ENCODE data around the gene SOCS3. TPM values are rescaled to one million over a fixed set of nuclear protein-coding genes. Genes with fewer than 3 reads are reported as not detected.

Gene SOCS3
- total and polyA plus RNA-seq, 10 of the 15 experiments (the other 5 are each of a cell fraction or from before 2014, with no cell fraction given), result 0.05 to 3.9 (median 1.0) TPM

DNA sequence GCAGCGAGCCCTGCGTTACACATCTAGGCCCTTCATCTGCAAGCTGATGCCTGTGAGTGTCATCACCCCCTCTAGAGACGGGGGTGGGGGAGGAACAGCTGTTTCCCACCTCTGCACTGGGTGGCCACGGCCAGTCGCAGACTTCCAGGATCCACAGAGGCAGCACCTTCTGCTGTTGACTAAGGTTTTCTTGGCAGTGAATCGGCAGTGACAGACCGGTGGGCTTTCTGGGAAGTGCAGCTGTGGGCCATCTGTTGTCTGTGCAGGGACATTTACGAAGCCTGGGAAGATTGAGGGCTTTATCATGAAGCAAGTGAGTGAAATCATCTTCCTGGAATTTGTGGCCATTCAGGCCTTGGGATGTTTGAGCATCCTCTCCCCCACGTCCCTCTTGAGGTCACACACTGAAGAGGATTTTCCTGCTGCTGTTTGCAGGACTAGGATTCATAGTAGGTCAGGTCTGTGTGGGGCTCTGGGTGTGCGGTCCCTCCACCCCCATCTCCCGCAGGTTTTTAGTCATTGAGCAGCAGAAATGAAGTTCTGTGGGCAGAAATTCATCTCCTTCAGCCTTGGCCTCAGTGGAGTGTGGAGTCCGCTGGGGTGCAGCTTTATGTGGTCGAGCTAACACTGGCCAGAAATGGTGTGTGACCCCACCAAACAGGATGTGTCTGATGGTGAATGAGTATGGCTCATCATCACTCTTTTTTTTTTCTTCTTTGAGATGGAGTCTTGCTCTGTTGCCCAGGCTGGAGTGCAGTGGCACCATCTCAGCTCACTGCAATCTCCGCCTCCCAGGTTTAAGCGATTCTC, 30.6 kb upstream of the SOCS3 start:
- intact Hi-C loops (cut with micrococcal nuclease; ENCODE audit: unreplicated experiment) (no loop called here), in situ Hi-C loops (cut with MboI) (no loop called here)
- ChIA-PET POLR2A (interaction anchor here (2.6 kb wide), 1 partner anchor 8 kb away, joined by 10 read pairs; no protein-coding TSS in a partner anchor), SMC1A (ENCODE audit: uncharacterized antibody, unreplicated experiment) (interaction anchor here (2.0 kb wide), 1 partner anchor 9 kb away, joined by 6 read pairs; no protein-coding TSS in a partner anchor), CTCF (interaction anchor here (0.6 to 3.0 kb wide), 4 partner anchors 9 to 140 kb away, joined by 3 to 14 read pairs (median 4); partner anchors contain the start of gene SOCS3), RAD21 (ENCODE audit: unreplicated experiment) (interaction anchor here (1.0 to 1.5 kb wide), 2 partner anchors 32 to 99 kb away, joined by 3 to 4 read pairs; no protein-coding TSS in a partner anchor)
- H2AFZ ChIP-seq (ENCODE audit: control insufficient read depth, low read depth, low read length), result no peak overlapping the region
- 54% methylated on average over 15 of the region's 15 CpGs for WGBS (ENCODE audit: insufficient coverage, insufficient replicate concordance, low lambda C conversion rate, missing lambda C conversion rate)
- TF ChIP-seq, protein P1, sequence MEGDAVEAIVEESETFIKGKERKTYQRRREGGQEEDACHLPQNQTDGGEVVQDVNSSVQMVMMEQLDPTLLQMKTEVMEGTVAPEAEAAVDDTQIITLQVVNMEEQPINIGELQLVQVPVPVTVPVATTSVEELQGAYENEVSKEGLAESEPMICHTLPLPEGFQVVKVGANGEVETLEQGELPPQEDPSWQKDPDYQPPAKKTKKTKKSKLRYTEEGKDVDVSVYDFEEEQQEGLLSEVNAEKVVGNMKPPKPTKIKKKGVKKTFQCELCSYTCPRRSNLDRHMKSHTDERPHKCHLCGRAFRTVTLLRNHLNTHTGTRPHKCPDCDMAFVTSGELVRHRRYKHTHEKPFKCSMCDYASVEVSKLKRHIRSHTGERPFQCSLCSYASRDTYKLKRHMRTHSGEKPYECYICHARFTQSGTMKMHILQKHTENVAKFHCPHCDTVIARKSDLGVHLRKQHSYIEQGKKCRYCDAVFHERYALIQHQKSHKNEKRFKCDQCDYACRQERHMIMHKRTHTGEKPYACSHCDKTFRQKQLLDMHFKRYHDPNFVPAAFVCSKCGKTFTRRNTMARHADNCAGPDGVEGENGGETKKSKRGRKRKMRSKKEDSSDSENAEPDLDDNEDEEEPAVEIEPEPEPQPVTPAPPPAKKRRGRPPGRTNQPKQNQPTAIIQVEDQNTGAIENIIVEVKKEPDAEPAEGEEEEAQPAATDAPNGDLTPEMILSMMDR (IDR thresholded peaks at IDR 0.05 in 2 of 3, conservative IDR thresholded peaks at IDR 0.05 in 1 of 3; ENCODE audit: control insufficient read depth in 2 of 3, extremely low read depth in 1 of 3, insufficient read depth in 1 of 3, low read depth in 3 of 3, low read length in 3 of 3), result 0 out of 6 replicates have a peak, but pooled peaks of 2 of the 3 experiments have one; percentile 2 to 21
- TF ChIP-seq MEF2A (IDR thresholded peaks at IDR 0.05; ENCODE audit: insufficient read depth, low read depth, low read length) (no peak), CHD1 (IDR thresholded peaks at IDR 0.05; ENCODE audit: low read depth, low read length) (no peak), CREB1 (IDR thresholded peaks at IDR 0.05; ENCODE audit: low read depth) (no peak)
- TF ChIP-seq, protein P2, sequence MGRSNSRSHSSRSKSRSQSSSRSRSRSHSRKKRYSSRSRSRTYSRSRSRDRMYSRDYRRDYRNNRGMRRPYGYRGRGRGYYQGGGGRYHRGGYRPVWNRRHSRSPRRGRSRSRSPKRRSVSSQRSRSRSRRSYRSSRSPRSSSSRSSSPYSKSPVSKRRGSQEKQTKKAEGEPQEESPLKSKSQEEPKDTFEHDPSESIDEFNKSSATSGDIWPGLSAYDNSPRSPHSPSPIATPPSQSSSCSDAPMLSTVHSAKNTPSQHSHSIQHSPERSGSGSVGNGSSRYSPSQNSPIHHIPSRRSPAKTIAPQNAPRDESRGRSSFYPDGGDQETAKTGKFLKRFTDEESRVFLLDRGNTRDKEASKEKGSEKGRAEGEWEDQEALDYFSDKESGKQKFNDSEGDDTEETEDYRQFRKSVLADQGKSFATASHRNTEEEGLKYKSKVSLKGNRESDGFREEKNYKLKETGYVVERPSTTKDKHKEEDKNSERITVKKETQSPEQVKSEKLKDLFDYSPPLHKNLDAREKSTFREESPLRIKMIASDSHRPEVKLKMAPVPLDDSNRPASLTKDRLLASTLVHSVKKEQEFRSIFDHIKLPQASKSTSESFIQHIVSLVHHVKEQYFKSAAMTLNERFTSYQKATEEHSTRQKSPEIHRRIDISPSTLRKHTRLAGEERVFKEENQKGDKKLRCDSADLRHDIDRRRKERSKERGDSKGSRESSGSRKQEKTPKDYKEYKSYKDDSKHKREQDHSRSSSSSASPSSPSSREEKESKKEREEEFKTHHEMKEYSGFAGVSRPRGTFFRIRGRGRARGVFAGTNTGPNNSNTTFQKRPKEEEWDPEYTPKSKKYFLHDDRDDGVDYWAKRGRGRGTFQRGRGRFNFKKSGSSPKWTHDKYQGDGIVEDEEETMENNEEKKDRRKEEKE (IDR thresholded peaks at IDR 0.05), result no peak
- peaks cover 14 to 17% of the 10 kb centered on the region in 2 experiments for H3K36me3 ChIP-seq (ENCODE audit: control insufficient read depth in 2 of 2, insufficient read depth in 2 of 2, low read length in 1 of 2)
- H3K9ac ChIP-seq (ENCODE audit: control insufficient read depth, insufficient read depth, low read length), result no peak overlapping the region
- no peak for DNase-seq (ENCODE audit: low read depth, low spot score)
- FAIRE-seq, result no peak
- no TSS peak for BruUV-seq (replicated peaks)
- H3K79me2 ChIP-seq (ENCODE audit: control insufficient read depth, insufficient read depth, low read length), result peaks cover 69% of the 10 kb centered on the region
- no peaks in the 10 kb centered on the region for H3K9me3 ChIP-seq (replicated peaks; ENCODE audit: control insufficient read depth, insufficient read depth, low read length)
- H4K20me1 ChIP-seq (ENCODE audit: control insufficient read depth, insufficient read depth), result no peaks in the 10 kb centered on the region; the same call in 1 of the 2 replicates
- no peak for ATAC-seq
- peak overlapping the region; percentile 39 for H3K4me2 ChIP-seq (ENCODE audit: control insufficient read depth, insufficient read depth)
- H3K27me3 ChIP-seq (replicated peaks in 1 of 2; ENCODE audit: control insufficient read depth in 2 of 2, insufficient read depth in 2 of 2, low read length in 1 of 2), result no peaks in the 10 kb centered on the region
- H3K27ac ChIP-seq (ENCODE audit: control insufficient read depth, insufficient read depth), result peak overlapping the region; percentile 32; the same call in 1 of the 2 replicates
- H3K4me3 ChIP-seq, result no peak overlapping the region
- H3K4me1 ChIP-seq (ENCODE audit: control insufficient read depth, insufficient read depth, low read length), result peaks cover 64% of the 10 kb centered on the region
